ENCODE data around the gene ALS2CL.

Gene ALS2CL

GRCh38 chr3:46716461-46717441 lies 23.3 kb upstream of the ALS2CL start:
- no peak for DNase-seq

- DNase-seq: no peak
Measured at GRCh38 chr3:46715507-46716175, 22.2 kb upstream of the ALS2CL start.

GRCh38 chr3:46714728-46715506 lies 21.4 kb upstream of the ALS2CL start:
- DNase-seq: no peak

GRCh38 chr3:46713898-46714552 lies 20.5 kb upstream of the ALS2CL start:
- peak; percentile 33 for DNase-seq

- no peak for DNase-seq
Measured at GRCh38 chr3:46713050-46713897, 19.8 kb upstream of the ALS2CL start.

GRCh38 chr3:46712191-46713049 lies 18.9 kb upstream of the ALS2CL start:
- peak; percentile 25 for DNase-seq

GRCh38 chr3:46711760-46712159 lies 18.3 kb upstream of the ALS2CL start:
- DNase-seq: peak; percentile 25

- DNase-seq: no peak
Measured at GRCh38 chr3:46711305-46711704, 17.8 kb upstream of the ALS2CL start.

GRCh38 chr3:46710671-46711295 lies 17.3 kb upstream of the ALS2CL start:
- DNase-seq: peak; percentile 25

- DNase-seq: no peak
Measured at GRCh38 chr3:46710229-46710628, 16.8 kb upstream of the ALS2CL start.

- no peak for DNase-seq
Measured at GRCh38 chr3:46709721-46710120, 16.2 kb upstream of the ALS2CL start.

GRCh38 chr3:46709157-46709654 lies 15.7 kb upstream of the ALS2CL start:
- DNase-seq: peak; percentile 29

GRCh38 chr3:46708401-46709156 lies 15.1 kb upstream of the ALS2CL start:
- peak; percentile 49 for DNase-seq

- DNase-seq: no peak
Measured at GRCh38 chr3:46707601-46708011, 14.1 kb upstream of the ALS2CL start.

- peak; percentile 41 for DNase-seq
Measured at GRCh38 chr3:46706771-46707582, 13.5 kb upstream of the ALS2CL start.

GRCh38 chr3:46705751-46706552 lies 12.5 kb upstream of the ALS2CL start:
- DNase-seq: peak; percentile 78

GRCh38 chr3:46705022-46705530 lies 11.6 kb upstream of the ALS2CL start:
- peak; percentile 89 for DNase-seq
